ENCODE measurements around the gene FLAD1. TPM values are rescaled to one million over a fixed set of nuclear protein-coding genes. Genes with fewer than 3 reads are reported as not detected.

FLAD1 gene
- total and polyA plus RNA-seq, 2 of the 4 experiments (the other 2 are of a cell fraction), result 26.3 to 37.3 TPM

DNA sequence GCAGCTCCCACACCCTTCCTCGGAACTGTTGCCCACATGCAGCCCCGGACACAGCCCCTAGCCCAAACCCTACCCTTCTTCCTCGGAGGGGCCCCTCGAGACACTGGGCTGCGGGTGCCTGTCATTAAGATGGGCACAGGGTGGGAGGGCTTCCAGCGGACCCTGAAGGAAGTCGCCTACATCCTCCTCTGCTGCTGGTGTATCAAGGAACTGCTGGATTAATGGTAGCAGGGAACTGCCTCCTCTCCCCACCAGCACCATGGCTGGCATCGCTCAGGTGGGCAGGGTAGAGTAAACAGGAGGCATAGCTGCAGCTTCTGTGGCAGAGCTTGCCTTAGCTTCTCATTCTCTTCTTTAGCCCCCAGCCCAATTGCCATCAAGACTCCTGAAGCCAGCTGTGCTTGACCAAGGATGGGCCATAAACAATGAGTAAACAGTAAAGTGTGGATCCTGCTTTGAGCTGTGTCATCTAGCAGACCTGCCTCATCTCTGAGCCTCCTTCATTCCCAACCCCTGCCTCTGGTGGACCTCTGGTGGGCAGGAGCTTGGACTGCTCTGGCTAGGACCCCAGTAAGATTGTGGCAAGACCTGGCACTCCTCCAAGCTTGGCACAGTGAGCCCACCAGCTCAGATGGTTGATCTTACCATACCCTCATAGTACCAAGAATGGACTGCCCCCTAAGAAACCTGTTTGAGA, 10.6 kb downstream of the FLAD1 start, which contains the start of gene LENEP:
Gene LENEP (plus strand): TSS at position 15 of the 697 bp plus-strand sequence. CDS start 22 bp downstream, at position 37.
- dilution Hi-C loops (cut with HindIII; ENCODE audit: low sequenced_read_pairs, unreplicated experiment) (no loop called here), in situ Hi-C loops (cut with MboI; ENCODE audit: low sequenced_read_pairs) (no loop called here), intact Hi-C loops (cut with micrococcal nuclease) (no loop called here)
- Histone ChIP-seq H2BK15ac (ENCODE audit: low read depth, low read length) (no peak within 1 kb of the TSS), H2BK20ac (ENCODE audit: low read depth, low read length) (0 out of 2 replicates have a peak within 1 kb of the TSS, but pooled peaks have one; percentile 8), H4K20me1 (ENCODE audit: insufficient read depth, low read length) (peaks cover 8% of the 10 kb centered on the region; the same call in 1 of the 2 replicates), H3K4me3 (ENCODE audit: insufficient read depth, low read depth, low read length) (no peak within 1 kb of the TSS), H2AK9ac (replicated peaks; ENCODE audit: low read depth, low read length, poor library complexity) (peak within 1 kb of the TSS; percentile 91), H3K27ac (ENCODE audit: insufficient read depth, low read length) (peak within 1 kb of the TSS; percentile 4; the same call in 1 of the 2 replicates), H3K9me3 (ENCODE audit: control insufficient read depth, insufficient read depth, low read length) (no peaks in the 10 kb centered on the region), H2AFZ (replicated peaks; ENCODE audit: low read length, poor library complexity) (peak within 1 kb of the TSS; percentile 39), H3K4me1 (ENCODE audit: control insufficient read depth, insufficient read depth, low read length) (peaks cover 4% of the 10 kb centered on the region; the same call in 1 of the 2 replicates), H3K4me2 (ENCODE audit: low read depth, low read length) (no peak within 1 kb of the TSS), H4K8ac (ENCODE audit: low read depth in 2 of 2, low read length in 2 of 2) (peak within 1 kb of the TSS in 1 of 2 experiments; percentile 40; a peak in 2 of 4 replicates), H2BK5ac (ENCODE audit: low read depth, low read length, poor library complexity, severe bottlenecking) (no peak within 1 kb of the TSS), H3K23ac (ENCODE audit: low read depth, low read length) (no peak within 1 kb of the TSS), H3K9me1 (ENCODE audit: insufficient read depth, low read length) (peaks cover 7% of the 10 kb centered on the region), H4K91ac (ENCODE audit: insufficient read depth, low read depth, low read length) (no peak within 1 kb of the TSS), H4K5ac (ENCODE audit: low read depth, low read length) (peak within 1 kb of the TSS; percentile 10; the same call in 1 of the 2 replicates), H3K18ac (ENCODE audit: low read depth, low read length) (no peak within 1 kb of the TSS), H3K79me1 (ENCODE audit: low read depth in 1 of 2, low read length in 2 of 2) (peaks cover 12 to 23% of the 10 kb centered on the region in 2 experiments), H3K4ac (ENCODE audit: low read depth, low read length) (peak within 1 kb of the TSS; percentile 72), H3K27me3 (ENCODE audit: control insufficient read depth, insufficient read depth, low read length) (no peaks in the 10 kb centered on the region), H3K36me3 (ENCODE audit: control insufficient read depth, insufficient read depth, low read length) (peaks cover 16% of the 10 kb centered on the region), H3K14ac (replicated peaks; ENCODE audit: low read depth, low read length) (no peak within 1 kb of the TSS), H3K9ac (ENCODE audit: low read depth, low read length) (no peak within 1 kb of the TSS), H2BK120ac (ENCODE audit: low read depth, low read length) (no peak within 1 kb of the TSS), H3K56ac (ENCODE audit: extremely low read depth, insufficient read depth, low read length) (no peak within 1 kb of the TSS), H2AK5ac (ENCODE audit: low read depth, low read length) (peak within 1 kb of the TSS; percentile 35)
- POLR2A ChIA-PET (ENCODE audit: unreplicated experiment), result interaction anchor here (1.0 kb wide), 1 partner anchor 20 kb away, joined by 3 read pairs; no protein-coding TSS in a partner anchor
- no TSS peak for BruUV-seq (replicated peaks)
- no CpG with 5 or more reads among the region's 8 CpGs for WGBS, 2 experiments (ENCODE audit: extremely low coverage in 2 of 2, insufficient read length in 1 of 2)
- CTCF ChIA-PET, result interaction anchor here (1.1 to 1.3 kb wide), 2 partner anchors 20 to 24 kb away, joined by 4 read pairs; no protein-coding TSS in a partner anchor
- no peak for TF ChIP-seq RAD21 (IDR thresholded peaks at IDR 0.05; ENCODE audit: low read length)
- no peak for TF ChIP-seq CEBPB (IDR thresholded peaks at IDR 0.05; ENCODE audit: low read depth, low read length)
- TF ChIP-seq MXI1 (IDR thresholded peaks at IDR 0.05; ENCODE audit: borderline replicate concordance, low read depth, low read length), result no peak
- TF ChIP-seq SMC3 (IDR thresholded peaks at IDR 0.05; ENCODE audit: low read depth, low read length), result no peak
- no peak for TF ChIP-seq NFE2L2 (IDR thresholded peaks at IDR 0.05; ENCODE audit: low read depth, low read length)
- no peak for TF ChIP-seq FOS (IDR thresholded peaks at IDR 0.05; ENCODE audit: low read depth, low read length)
- no peak for TF ChIP-seq MAFK (IDR thresholded peaks at IDR 0.05; ENCODE audit: low read depth, low read length)
- no peak for TF ChIP-seq POLR2A (IDR thresholded peaks at IDR 0.05; ENCODE audit: low read depth, low read length)
- TF ChIP-seq, protein P1, sequence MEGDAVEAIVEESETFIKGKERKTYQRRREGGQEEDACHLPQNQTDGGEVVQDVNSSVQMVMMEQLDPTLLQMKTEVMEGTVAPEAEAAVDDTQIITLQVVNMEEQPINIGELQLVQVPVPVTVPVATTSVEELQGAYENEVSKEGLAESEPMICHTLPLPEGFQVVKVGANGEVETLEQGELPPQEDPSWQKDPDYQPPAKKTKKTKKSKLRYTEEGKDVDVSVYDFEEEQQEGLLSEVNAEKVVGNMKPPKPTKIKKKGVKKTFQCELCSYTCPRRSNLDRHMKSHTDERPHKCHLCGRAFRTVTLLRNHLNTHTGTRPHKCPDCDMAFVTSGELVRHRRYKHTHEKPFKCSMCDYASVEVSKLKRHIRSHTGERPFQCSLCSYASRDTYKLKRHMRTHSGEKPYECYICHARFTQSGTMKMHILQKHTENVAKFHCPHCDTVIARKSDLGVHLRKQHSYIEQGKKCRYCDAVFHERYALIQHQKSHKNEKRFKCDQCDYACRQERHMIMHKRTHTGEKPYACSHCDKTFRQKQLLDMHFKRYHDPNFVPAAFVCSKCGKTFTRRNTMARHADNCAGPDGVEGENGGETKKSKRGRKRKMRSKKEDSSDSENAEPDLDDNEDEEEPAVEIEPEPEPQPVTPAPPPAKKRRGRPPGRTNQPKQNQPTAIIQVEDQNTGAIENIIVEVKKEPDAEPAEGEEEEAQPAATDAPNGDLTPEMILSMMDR (conservative IDR thresholded peaks at IDR 0.05; ENCODE audit: low read depth, low read length), result no peak
- no peak for TF ChIP-seq BHLHE40 (IDR thresholded peaks at IDR 0.05; ENCODE audit: low read depth, low read length)
- TF ChIP-seq CHD1 (IDR thresholded peaks at IDR 0.05; ENCODE audit: low read depth, low read length), result no peak
- no peak for TF ChIP-seq RFX5 (IDR thresholded peaks at IDR 0.05; ENCODE audit: low read depth, low read length)
- TF ChIP-seq ELK1 (IDR thresholded peaks at IDR 0.05; ENCODE audit: borderline replicate concordance, low read depth, low read length), result no peak
- TF ChIP-seq MAZ (IDR thresholded peaks at IDR 0.05; ENCODE audit: borderline replicate concordance, low read depth, low read length), result no peak
- DNase-seq (no peak), ATAC-seq (ENCODE audit: low read depth) (no peak)
